G401.6 (cell line): ENCODE data around the gene ST3GAL4.

Experiments used
- FAIRE-seq: peaks from 2 replicates; lab custom pipeline; 2012; peaks lifted over from hg19 to GRCh38; lab: Jason Lieb, UNC

The ST3GAL4 gene

GRCh38 chr11:126331286-126331685, 24.2 kb upstream of the ST3GAL4 start:
- FAIRE-seq, result no peak

GRCh38 chr11:126332221-126332711, 23.2 kb upstream of the ST3GAL4 start:
- no peak for FAIRE-seq

GRCh38 chr11:126333142-126333541, 22.3 kb upstream of the ST3GAL4 start:
- FAIRE-seq, result no peak

GRCh38 chr11:126334659-126335462, 20.6 kb upstream of the ST3GAL4 start:
- no peak for FAIRE-seq

- FAIRE-seq, result no peak
Measured at GRCh38 chr11:126335463-126335760, 20.1 kb upstream of the ST3GAL4 start.

- FAIRE-seq, result no peak
Measured at GRCh38 chr11:126336138-126336541, 19.3 kb upstream of the ST3GAL4 start.

- no peak for FAIRE-seq
Measured at GRCh38 chr11:126336671-126337101, 18.8 kb upstream of the ST3GAL4 start.

- no peak for FAIRE-seq
Measured at GRCh38 chr11:126337126-126337473, 18.4 kb upstream of the ST3GAL4 start.

- FAIRE-seq, result no peak
Measured at GRCh38 chr11:126337474-126338241, 17.8 kb upstream of the ST3GAL4 start.

GRCh38 chr11:126338346-126339055, 17.0 kb upstream of the ST3GAL4 start:
- no peak for FAIRE-seq

GRCh38 chr11:126339073-126339862, 16.2 kb upstream of the ST3GAL4 start:
- no peak for FAIRE-seq

- FAIRE-seq, result no peak
Measured at GRCh38 chr11:126339863-126340434, 15.5 kb upstream of the ST3GAL4 start.

- FAIRE-seq, result no peak
Measured at GRCh38 chr11:126340960-126341606, 14.4 kb upstream of the ST3GAL4 start.

GRCh38 chr11:126341760-126342161, 13.7 kb upstream of the ST3GAL4 start:
- FAIRE-seq, result no peak

GRCh38 chr11:126343051-126343450, 12.4 kb upstream of the ST3GAL4 start:
- FAIRE-seq, result no peak

- no peak for FAIRE-seq
Measured at GRCh38 chr11:126344141-126345080, 11.1 kb upstream of the ST3GAL4 start.

- no peak for FAIRE-seq
Measured at GRCh38 chr11:126345283-126345682, 10.2 kb upstream of the ST3GAL4 start.

GRCh38 chr11:126345759-126346585, 9.5 kb upstream of the ST3GAL4 start:
- no peak for FAIRE-seq

GRCh38 chr11:126346586-126346940, 8.9 kb upstream of the ST3GAL4 start:
- FAIRE-seq, result no peak
